ENCODE data around the gene RETREG1.

DNA sequence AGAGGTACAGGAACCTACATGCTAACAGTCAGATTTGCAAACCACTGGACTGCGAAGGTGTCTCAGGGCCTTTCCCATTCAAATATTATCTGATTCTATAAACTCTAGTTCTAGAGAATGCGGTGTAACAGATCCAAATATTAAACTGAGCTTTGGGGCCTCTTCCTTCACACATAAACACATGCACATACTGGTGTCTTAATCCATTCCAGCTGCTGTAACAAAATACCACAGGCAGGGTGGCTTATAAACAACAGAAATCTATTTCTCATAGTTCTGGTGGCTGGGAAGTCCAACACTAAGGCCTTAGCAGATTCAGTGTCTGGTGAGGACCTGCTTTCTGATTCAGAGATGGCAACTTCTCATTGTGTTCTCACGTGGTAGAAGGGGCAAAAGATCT is 30.2 kb downstream of the RETREG1 start:
- TF ChIP-seq POLR2A (IDR thresholded peaks at IDR 0.05) = no peak
- TF ChIP-seq, protein P1, sequence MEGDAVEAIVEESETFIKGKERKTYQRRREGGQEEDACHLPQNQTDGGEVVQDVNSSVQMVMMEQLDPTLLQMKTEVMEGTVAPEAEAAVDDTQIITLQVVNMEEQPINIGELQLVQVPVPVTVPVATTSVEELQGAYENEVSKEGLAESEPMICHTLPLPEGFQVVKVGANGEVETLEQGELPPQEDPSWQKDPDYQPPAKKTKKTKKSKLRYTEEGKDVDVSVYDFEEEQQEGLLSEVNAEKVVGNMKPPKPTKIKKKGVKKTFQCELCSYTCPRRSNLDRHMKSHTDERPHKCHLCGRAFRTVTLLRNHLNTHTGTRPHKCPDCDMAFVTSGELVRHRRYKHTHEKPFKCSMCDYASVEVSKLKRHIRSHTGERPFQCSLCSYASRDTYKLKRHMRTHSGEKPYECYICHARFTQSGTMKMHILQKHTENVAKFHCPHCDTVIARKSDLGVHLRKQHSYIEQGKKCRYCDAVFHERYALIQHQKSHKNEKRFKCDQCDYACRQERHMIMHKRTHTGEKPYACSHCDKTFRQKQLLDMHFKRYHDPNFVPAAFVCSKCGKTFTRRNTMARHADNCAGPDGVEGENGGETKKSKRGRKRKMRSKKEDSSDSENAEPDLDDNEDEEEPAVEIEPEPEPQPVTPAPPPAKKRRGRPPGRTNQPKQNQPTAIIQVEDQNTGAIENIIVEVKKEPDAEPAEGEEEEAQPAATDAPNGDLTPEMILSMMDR (IDR thresholded peaks at IDR 0.05) = no peak
